Measurements from ENCODE around the gene RFWD3. TPM values are rescaled to one million over a fixed set of nuclear protein-coding genes. Genes with fewer than 3 reads are reported as not detected.

RFWD3 gene
- total RNA-seq, 4 donors from 2014 or later: 3.6 to 27.6 (median 20.0) TPM

DNA sequence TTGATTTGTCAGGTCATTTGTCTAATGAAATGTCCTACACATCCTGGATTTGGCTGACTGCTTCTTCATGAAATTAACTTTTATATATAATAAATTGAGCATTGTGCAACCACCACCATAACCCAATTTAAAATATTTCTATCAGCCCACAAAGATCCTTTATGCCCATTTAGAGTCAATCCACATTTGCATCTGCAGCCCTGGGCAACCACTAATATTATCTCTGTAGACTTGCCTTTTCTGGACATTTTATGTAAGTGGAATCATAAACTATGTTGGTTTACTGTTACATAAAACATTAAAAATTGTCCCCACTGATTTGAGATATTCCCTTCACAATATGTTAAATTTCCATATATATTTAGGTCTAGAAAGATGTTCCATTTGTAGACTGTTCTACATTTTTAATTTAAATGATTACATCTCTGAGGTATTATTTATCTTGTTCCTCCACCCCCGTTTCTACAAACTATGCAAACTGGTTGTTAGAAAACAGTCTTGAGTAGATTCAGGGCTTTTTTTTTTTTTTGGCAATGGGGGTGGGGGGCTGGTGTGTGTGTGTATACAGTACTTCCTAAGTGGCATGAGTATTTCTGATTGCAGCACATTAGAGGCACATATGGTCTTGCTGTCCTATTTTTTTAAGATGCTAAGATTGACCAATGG is 16.7 kb downstream of the RFWD3 start:
- intact Hi-C loops (cut with DNase I; ENCODE audit: low total_unique reads): no loop called here
- H3K36me3 ChIP-seq: no peaks in the 10 kb centered on the region
- no peak for DNase-seq
- no peak for TF ChIP-seq POLR2A (IDR thresholded peaks at IDR 0.05)
- TF ChIP-seq, protein P1, sequence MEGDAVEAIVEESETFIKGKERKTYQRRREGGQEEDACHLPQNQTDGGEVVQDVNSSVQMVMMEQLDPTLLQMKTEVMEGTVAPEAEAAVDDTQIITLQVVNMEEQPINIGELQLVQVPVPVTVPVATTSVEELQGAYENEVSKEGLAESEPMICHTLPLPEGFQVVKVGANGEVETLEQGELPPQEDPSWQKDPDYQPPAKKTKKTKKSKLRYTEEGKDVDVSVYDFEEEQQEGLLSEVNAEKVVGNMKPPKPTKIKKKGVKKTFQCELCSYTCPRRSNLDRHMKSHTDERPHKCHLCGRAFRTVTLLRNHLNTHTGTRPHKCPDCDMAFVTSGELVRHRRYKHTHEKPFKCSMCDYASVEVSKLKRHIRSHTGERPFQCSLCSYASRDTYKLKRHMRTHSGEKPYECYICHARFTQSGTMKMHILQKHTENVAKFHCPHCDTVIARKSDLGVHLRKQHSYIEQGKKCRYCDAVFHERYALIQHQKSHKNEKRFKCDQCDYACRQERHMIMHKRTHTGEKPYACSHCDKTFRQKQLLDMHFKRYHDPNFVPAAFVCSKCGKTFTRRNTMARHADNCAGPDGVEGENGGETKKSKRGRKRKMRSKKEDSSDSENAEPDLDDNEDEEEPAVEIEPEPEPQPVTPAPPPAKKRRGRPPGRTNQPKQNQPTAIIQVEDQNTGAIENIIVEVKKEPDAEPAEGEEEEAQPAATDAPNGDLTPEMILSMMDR (IDR thresholded peaks at IDR 0.05): no peak
- H3K4me1 ChIP-seq: no peaks in the 10 kb centered on the region
- H3K27ac ChIP-seq: no peak overlapping the region
- no peak overlapping the region for H3K4me3 ChIP-seq
- H3K27me3 ChIP-seq: no peaks in the 10 kb centered on the region
- H3K9me3 ChIP-seq: no peaks in the 10 kb centered on the region

DNA sequence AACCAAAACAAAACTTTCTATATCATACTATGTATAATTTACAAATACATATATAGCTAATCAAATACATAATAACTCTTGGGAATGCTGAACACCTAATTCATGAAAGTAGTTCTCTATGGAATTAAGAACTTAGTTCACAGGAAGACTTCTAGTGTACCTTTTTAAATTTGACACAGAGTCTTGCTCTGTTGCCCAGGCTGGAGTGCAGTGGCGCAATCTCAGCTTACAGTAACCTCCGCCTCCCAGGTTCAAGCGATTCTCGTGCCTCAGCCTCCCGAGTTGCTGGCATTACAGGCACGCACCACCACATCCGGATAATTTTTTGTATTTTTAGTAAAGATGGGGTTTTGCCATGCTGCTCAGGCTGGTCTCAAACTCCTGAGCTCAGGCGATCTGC is 24.7 kb downstream of the RFWD3 start:
- Histone ChIP-seq H3K27ac (no peak overlapping the region), H3K4me3 (no peak overlapping the region), H3K4me1 (no peaks in the 10 kb centered on the region), H3K36me3 (no peaks in the 10 kb centered on the region), H3K9me3 (no peaks in the 10 kb centered on the region), H3K27me3 (no peaks in the 10 kb centered on the region)
- intact Hi-C loops (cut with DNase I; ENCODE audit: low total_unique reads): no loop called here
- TF ChIP-seq, protein P1 (IDR thresholded peaks at IDR 0.05): no peak
- no peak for TF ChIP-seq POLR2A (IDR thresholded peaks at IDR 0.05)
- no peak for DNase-seq

DNA sequence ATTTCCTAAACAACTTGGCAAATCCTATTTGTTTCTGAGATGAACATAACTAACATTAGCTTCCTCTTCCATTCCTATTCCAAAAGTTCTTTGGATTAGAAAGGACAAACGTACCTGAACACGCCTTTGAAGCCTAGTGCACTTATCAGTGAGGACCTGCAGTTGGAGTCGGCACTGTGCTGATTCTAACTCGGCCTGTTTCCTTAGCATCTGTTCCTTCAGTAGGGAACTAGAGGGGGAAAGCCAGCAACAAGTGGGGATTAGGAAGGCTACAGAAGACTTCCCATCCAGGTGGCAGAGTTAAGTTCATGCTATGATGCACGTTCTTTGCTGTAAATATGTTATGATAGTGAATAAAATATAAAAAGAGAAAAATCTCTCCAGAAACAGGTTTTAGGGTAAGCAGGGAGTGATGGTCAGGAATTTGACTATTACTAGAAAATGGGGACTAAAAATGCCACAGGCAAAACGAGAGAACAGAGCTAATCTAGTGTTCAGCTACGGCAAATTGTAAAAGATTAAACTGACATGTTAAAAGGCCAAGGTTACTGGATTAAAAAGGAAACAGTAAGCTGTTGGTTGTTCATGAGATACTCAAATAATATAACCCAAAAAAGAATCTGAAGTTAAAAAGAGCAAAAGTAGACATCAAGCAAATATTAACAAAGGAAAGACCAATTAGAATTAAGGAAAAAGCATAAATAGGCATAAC is 28.8 kb downstream of the RFWD3 start:
- Histone ChIP-seq H3K27me3 (no peaks in the 10 kb centered on the region), H3K27ac (no peak overlapping the region), H3K4me1 (no peaks in the 10 kb centered on the region), H3K4me3 (no peak overlapping the region), H3K9me3 (no peaks in the 10 kb centered on the region), H3K36me3 (no peaks in the 10 kb centered on the region)
- intact Hi-C loops (cut with DNase I; ENCODE audit: low total_unique reads): no loop called here
- DNase-seq: no peak
- TF ChIP-seq, protein P1 (IDR thresholded peaks at IDR 0.05): no peak

DNA sequence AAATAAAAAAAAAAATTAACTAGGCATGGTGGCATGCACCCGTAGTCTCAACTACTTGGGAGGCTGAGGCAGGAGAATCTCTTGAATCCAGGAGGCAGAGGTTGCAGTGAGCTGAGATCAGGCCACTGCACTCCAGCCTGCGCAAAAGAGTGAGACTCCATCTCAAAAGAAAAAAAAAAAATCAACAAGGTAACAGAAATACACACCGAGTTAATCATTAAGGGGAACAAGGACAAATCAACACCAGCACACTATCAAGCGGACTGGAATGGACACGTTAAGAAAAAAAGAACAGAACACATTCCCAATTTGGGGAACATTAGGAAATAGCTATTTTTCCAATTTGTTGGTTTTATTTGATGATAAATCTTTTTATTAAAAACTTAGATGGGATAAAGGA is 31.4 kb downstream of the RFWD3 start:
- Histone ChIP-seq H3K4me1 (no peaks in the 10 kb centered on the region), H3K27ac (no peak overlapping the region), H3K4me3 (no peak overlapping the region), H3K27me3 (no peaks in the 10 kb centered on the region), H3K9me3 (no peaks in the 10 kb centered on the region), H3K36me3 (no peaks in the 10 kb centered on the region)
- intact Hi-C loops (cut with DNase I; ENCODE audit: low total_unique reads): no loop called here
- TF ChIP-seq, protein P1 (IDR thresholded peaks at IDR 0.05): no peak
- TF ChIP-seq POLR2A (IDR thresholded peaks at IDR 0.05): no peak
- DNase-seq: no peak

DNA sequence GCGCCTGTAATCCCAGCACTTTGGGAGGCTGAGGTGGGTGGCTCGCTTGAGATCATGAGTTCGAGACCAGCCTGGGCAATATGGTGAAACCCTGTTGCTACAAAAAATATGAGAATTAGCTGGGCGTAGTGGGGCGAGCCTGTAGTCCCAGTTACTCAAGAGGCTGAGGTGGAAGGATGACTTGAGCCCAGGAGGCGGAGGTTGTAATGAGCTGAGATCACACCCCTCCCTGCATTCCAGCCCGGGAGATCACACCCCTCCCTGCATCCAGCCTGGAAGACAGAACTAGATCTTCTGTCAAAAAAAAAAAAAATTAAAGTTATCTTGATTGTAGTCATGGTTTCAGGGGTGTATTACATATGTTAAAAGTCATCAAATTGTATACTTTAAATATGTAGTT is 33.0 kb downstream of the RFWD3 start:
- Histone ChIP-seq H3K27ac (no peak overlapping the region), H3K27me3 (no peaks in the 10 kb centered on the region), H3K9me3 (no peaks in the 10 kb centered on the region), H3K4me3 (no peak overlapping the region), H3K4me1 (no peaks in the 10 kb centered on the region), H3K36me3 (no peaks in the 10 kb centered on the region)
- intact Hi-C loops (cut with DNase I; ENCODE audit: low total_unique reads): no loop called here
- DNase-seq: no peak
- TF ChIP-seq POLR2A (IDR thresholded peaks at IDR 0.05): no peak
- TF ChIP-seq, protein P1 (IDR thresholded peaks at IDR 0.05): no peak
